ENCODE results near the gene BNC2.

GRCh38 chr9:16421532-16421931 is 448.9 kb downstream of the BNC2 start:
- TF ChIP-seq CTCF (conservative IDR thresholded peaks at IDR 0.05) (no peak), EZH2 (IDR thresholded peaks at IDR 0.05; ENCODE audit: low read depth) (no peak)

Measured in PC-9 (cell line).